Measurements from ENCODE around the gene OASL. TPM values are rescaled to one million over a fixed set of nuclear protein-coding genes. Genes with fewer than 3 reads are reported as not detected.

Gene OASL
- total RNA-seq: 0.98 TPM

- intact Hi-C loops (cut with DNase I): no loop called here
- H3K36me3 ChIP-seq: no peaks in the 10 kb centered on the region
- no peak for DNase-seq (ENCODE audit: extremely low spot score in 2 of 2)
- no peaks in the 10 kb centered on the region for H3K27me3 ChIP-seq
- peak within 1 kb of the TSS; percentile 38 to 46 for H3K4me3 ChIP-seq
- H3K4me1 ChIP-seq: peaks cover 12% of the 10 kb centered on the region
- TF ChIP-seq POLR2AphosphoS5 (IDR thresholded peaks at IDR 0.05; ENCODE audit: insufficient read depth in 1 of 2, low read depth in 1 of 2) (peak in 1 of 2 donors; percentile 66), POLR2A (IDR thresholded peaks at IDR 0.05) (no peak)
- no peak within 1 kb of the TSS for H3K27ac ChIP-seq
- H3K9me3 ChIP-seq: no peaks in the 10 kb centered on the region
These were observed at the start of gene OASL for GRCh38 chr12:121038861-121039668. Gene OASL, minus strand, starts transcription at chr12:121039246. Its CDS starts 275 bp downstream, at chr12:121038971.

DNA sequence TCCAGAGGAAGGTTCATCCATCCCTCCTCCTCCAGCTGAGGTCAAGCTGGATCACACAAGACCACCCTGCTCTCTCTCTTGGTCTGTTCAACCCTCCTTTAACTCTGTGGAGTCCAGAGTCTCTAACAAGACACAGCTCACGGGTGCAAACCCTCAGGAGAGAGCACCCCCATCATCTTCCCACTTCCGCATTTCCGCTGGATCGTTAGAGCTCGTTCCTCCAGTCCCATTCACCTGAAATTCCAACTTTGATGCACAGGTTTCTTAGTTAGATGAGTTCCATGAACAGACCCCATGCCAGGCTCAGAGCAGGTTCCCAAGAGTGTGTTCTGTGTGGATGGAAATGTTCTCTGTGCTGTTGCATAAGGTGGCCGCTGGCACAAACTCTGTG is 49.1 kb upstream of the OASL start:
- TF ChIP-seq POLR2AphosphoS5 (IDR thresholded peaks at IDR 0.05; ENCODE audit: insufficient read depth in 1 of 2, low read depth in 1 of 2) (no peak), POLR2A (IDR thresholded peaks at IDR 0.05) (no peak)
- TF ChIP-seq, protein P1, sequence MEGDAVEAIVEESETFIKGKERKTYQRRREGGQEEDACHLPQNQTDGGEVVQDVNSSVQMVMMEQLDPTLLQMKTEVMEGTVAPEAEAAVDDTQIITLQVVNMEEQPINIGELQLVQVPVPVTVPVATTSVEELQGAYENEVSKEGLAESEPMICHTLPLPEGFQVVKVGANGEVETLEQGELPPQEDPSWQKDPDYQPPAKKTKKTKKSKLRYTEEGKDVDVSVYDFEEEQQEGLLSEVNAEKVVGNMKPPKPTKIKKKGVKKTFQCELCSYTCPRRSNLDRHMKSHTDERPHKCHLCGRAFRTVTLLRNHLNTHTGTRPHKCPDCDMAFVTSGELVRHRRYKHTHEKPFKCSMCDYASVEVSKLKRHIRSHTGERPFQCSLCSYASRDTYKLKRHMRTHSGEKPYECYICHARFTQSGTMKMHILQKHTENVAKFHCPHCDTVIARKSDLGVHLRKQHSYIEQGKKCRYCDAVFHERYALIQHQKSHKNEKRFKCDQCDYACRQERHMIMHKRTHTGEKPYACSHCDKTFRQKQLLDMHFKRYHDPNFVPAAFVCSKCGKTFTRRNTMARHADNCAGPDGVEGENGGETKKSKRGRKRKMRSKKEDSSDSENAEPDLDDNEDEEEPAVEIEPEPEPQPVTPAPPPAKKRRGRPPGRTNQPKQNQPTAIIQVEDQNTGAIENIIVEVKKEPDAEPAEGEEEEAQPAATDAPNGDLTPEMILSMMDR (IDR thresholded peaks at IDR 0.05): no peak
- Histone ChIP-seq H3K27me3 (no peaks in the 10 kb centered on the region), H3K36me3 (no peaks in the 10 kb centered on the region), H3K9me3 (no peaks in the 10 kb centered on the region), H3K4me1 (no peaks in the 10 kb centered on the region), H3K4me3 (no peak overlapping the region), H3K27ac (no peak overlapping the region)
- no peak for DNase-seq (ENCODE audit: extremely low spot score in 2 of 2)
- intact Hi-C loops (cut with DNase I): no loop called here

DNA sequence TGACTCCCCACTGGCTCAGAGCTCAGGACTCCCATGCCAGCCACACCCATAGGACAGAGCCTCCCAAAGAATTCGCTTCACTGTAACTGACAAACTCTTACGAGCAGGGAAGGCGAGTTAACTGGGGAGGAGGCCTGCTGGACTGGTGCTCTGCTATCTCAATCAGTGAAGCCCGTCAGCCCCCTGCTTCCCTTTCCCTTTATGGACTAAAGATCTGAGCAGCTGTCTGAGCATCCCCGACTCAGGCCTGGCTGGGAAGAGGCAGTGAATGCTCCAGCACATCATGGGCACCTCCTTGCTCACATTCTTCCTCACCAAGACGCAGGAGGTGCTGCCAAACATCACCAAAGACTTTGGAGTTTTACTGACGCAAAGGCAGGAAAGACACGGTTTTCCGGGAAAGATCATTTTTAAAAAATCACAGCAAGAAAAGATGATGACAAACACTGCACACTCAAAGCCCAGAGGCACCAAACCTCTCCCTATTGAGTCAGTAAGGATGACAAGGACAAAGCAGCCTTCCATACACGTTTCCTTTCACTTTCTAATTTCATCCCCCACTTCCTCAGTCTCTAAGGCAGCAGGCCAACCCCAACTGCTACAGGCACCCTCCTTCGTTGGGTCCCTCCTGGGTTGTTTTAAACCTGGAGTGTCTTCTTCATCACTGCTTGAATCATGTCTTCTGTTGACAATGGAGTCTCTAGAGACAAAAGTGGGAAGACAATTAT is 48.6 kb upstream of the OASL start:
- TF ChIP-seq, protein P1 (IDR thresholded peaks at IDR 0.05): no peak
- TF ChIP-seq POLR2A (IDR thresholded peaks at IDR 0.05): no peak
- no peak for TF ChIP-seq POLR2AphosphoS5 (IDR thresholded peaks at IDR 0.05; ENCODE audit: insufficient read depth in 1 of 2, low read depth in 1 of 2)
- no peak overlapping the region for H3K27ac ChIP-seq
- H3K9me3 ChIP-seq: no peaks in the 10 kb centered on the region
- intact Hi-C loops (cut with DNase I): no loop called here
- no peaks in the 10 kb centered on the region for H3K4me1 ChIP-seq
- DNase-seq (ENCODE audit: extremely low spot score in 2 of 2): no peak
- H3K4me3 ChIP-seq: no peak overlapping the region
- no peaks in the 10 kb centered on the region for H3K27me3 ChIP-seq
- no peaks in the 10 kb centered on the region for H3K36me3 ChIP-seq

GRCh38 chr12:121086781-121087295 is 47.8 kb upstream of the OASL start:
- TF ChIP-seq POLR2AphosphoS5 (IDR thresholded peaks at IDR 0.05; ENCODE audit: insufficient read depth in 1 of 2, low read depth in 1 of 2): no peak
- TF ChIP-seq, protein P1 (IDR thresholded peaks at IDR 0.05): no peak
- TF ChIP-seq POLR2A (IDR thresholded peaks at IDR 0.05): no peak
- no peaks in the 10 kb centered on the region for H3K36me3 ChIP-seq
- DNase-seq (ENCODE audit: extremely low spot score in 2 of 2): no peak
- H3K9me3 ChIP-seq: no peaks in the 10 kb centered on the region
- no peak overlapping the region for H3K4me3 ChIP-seq
- H3K27me3 ChIP-seq: no peaks in the 10 kb centered on the region
- H3K4me1 ChIP-seq: no peaks in the 10 kb centered on the region
- no peak overlapping the region for H3K27ac ChIP-seq
- intact Hi-C loops (cut with DNase I): no loop called here

DNA sequence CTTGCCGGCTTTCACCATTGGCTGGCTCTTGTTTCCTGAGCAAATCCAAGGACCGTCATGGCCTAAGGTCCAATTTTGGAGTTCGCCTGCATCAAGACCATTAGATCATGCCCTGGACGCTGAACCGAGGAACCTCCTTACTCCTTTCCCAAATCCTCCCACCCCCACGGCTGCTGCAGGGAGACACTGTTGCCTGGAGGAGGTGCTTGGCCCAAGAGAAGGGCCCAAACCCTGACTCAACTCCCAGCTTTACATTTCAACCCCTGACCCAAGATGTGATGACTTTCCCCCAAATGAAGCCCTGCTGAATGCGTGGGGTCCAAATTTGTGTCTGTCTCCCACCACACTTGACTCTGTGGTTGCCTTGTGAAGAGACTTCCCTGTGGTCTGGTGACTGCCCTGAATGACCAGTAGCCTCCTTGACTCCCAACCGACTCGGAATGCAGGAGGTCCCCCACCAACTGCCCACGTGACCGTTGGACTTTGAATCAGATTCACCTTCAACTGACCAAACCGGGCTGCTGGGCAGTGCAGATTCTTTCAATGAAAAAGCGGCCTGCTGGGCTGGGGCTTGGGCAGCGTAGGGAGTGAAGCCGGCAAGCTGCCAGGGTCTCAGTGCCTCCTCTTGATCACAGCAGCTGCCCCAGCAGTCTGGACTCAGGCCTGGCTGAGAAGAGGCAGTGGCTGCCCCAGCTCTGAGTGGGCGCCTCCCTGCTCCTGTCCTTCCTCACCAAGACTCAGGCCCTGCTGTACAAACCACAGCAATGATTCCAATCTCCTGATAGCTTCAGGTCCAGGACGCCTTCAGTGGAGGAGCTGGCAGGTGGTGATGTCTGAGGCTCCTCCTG is 46.7 kb upstream of the OASL start:
- intact Hi-C loops (cut with DNase I): no loop called here

More for the DNA sequence above, 46.7 kb upstream of the OASL start:
- no peak for DNase-seq (ENCODE audit: extremely low spot score in 2 of 2)
- no peaks in the 10 kb centered on the region for H3K4me1 ChIP-seq
- H3K36me3 ChIP-seq: no peaks in the 10 kb centered on the region
- no peak overlapping the region for H3K27ac ChIP-seq
- no peaks in the 10 kb centered on the region for H3K27me3 ChIP-seq
- no peaks in the 10 kb centered on the region for H3K9me3 ChIP-seq
- no peak for TF ChIP-seq POLR2AphosphoS5 (IDR thresholded peaks at IDR 0.05; ENCODE audit: insufficient read depth in 1 of 2, low read depth in 1 of 2)
- TF ChIP-seq POLR2A (IDR thresholded peaks at IDR 0.05): no peak
- TF ChIP-seq, protein P1 (IDR thresholded peaks at IDR 0.05): no peak
- H3K4me3 ChIP-seq: no peak overlapping the region
